HEK293T (cell line): ENCODE data around the gene MORN1.

Experiments used
- CTCF ChIA-PET: fragments of 350-600 bp; formaldehyde crosslinking; extraction: SDS; loops from one replicate; lab custom pipeline; 2021; ENCODE audit warnings: antibody characterized with exemption, inconsistent platforms; lab: Yijun Ruan, JAX
- POLR2A ChIA-PET: fragments of 350-600 bp; formaldehyde crosslinking; extraction: SDS; loops from one replicate; lab custom pipeline; 2020; ENCODE audit warnings: antibody characterized with exemption, inconsistent platforms; lab: Yijun Ruan, JAX
- DNase-seq: peaks from one replicate; pipeline ENCODE4 v3.0.0; 2012; ENCODE audit warnings: mixed read lengths; ENCODE audit errors: extremely low spot score
- ARNT ChIP-seq: fragments of 450-650 bp; IDR thresholded peaks from 2 replicates; pipeline ENCODE4 v1.6.1; 2017; ENCODE audit warnings: mild to moderate bottlenecking
- BHLHE40 ChIP-seq: fragments of 450-650 bp; IDR thresholded peaks from 2 replicates; pipeline ENCODE4 v1.6.1; 2016; ENCODE audit warnings: mild to moderate bottlenecking, moderate library complexity, borderline replicate concordance
- CTBP1 ChIP-seq: fragments of 450-650 bp; IDR thresholded peaks from 2 replicates; pipeline ENCODE4 v1.6.1; 2016; ENCODE audit warnings: borderline replicate concordance
- ELF4 ChIP-seq: fragments of 450-650 bp; IDR thresholded peaks from 2 replicates; pipeline ENCODE4 v1.6.1; 2017; ENCODE audit warnings: antibody characterized with exemption
- FOXA1 ChIP-seq: fragments of 450-650 bp; IDR thresholded peaks from 2 replicates; pipeline ENCODE4 v1.6.1; 2016; ENCODE audit warnings: mild to moderate bottlenecking
- FOXK2 ChIP-seq: fragments of 450-650 bp; IDR thresholded peaks from 2 replicates; pipeline ENCODE4 v1.6.1; 2016; ENCODE audit warnings: mild to moderate bottlenecking
- FOXM1 ChIP-seq: fragments of 450-650 bp; IDR thresholded peaks from 2 replicates; pipeline ENCODE4 v1.6.1; 2017; ENCODE audit warnings: mild to moderate bottlenecking, borderline replicate concordance
- HDGF ChIP-seq: fragments of 450-650 bp; IDR thresholded peaks from 2 replicates; pipeline ENCODE4 v1.6.1; 2017; ENCODE audit warnings: antibody characterized with exemption, borderline replicate concordance
- L3MBTL2 ChIP-seq: fragments of 450-650 bp; conservative IDR thresholded peaks from 2 replicates; pipeline ENCODE4 v1.6.1; 2016; ENCODE audit warnings: mild to moderate bottlenecking
- LEF1 ChIP-seq: fragments of 450-650 bp; IDR thresholded peaks from 2 replicates; pipeline ENCODE4 v1.6.1; 2017; ENCODE audit warnings: mild to moderate bottlenecking, borderline replicate concordance
- NFRKB ChIP-seq: fragments of 450-650 bp; IDR thresholded peaks from 2 replicates; pipeline ENCODE4 v1.6.1; 2016; ENCODE audit warnings: mild to moderate bottlenecking, moderate library complexity
- SP1 ChIP-seq: fragments of 450-650 bp; IDR thresholded peaks from 2 replicates; pipeline ENCODE4 v1.6.1; 2017
- SUZ12 ChIP-seq: fragments of 450-650 bp; IDR thresholded peaks from 2 replicates; pipeline ENCODE4 v1.6.1; 2016; ENCODE audit warnings: mild to moderate bottlenecking
- TARDBP ChIP-seq: fragments of 450-650 bp; IDR thresholded peaks from 2 replicates; pipeline ENCODE4 v1.6.1; 2016
- ZNF384 ChIP-seq: fragments of 450-650 bp; IDR thresholded peaks from 2 replicates; pipeline ENCODE4 v1.6.1; 2016
- TF ChIP-seq, protein P1 (sequence below): fragments of 450-650 bp; IDR thresholded peaks from 2 replicates; pipeline ENCODE4 v1.6.1; 2016

The MORN1 gene

GRCh38 chr1:2344744-2345296 lies 46.5 kb downstream of the MORN1 start:
- POLR2A ChIA-PET, result no interaction called here
- no peak for DNase-seq
- CTCF ChIA-PET, result no interaction called here
- no peak for TF ChIP-seq CTBP1
- TF ChIP-seq SUZ12, result no peak
- TF ChIP-seq, protein P1, sequence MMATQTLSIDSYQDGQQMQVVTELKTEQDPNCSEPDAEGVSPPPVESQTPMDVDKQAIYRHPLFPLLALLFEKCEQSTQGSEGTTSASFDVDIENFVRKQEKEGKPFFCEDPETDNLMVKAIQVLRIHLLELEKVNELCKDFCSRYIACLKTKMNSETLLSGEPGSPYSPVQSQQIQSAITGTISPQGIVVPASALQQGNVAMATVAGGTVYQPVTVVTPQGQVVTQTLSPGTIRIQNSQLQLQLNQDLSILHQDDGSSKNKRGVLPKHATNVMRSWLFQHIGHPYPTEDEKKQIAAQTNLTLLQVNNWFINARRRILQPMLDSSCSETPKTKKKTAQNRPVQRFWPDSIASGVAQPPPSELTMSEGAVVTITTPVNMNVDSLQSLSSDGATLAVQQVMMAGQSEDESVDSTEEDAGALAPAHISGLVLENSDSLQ, result no peak
- no peak for TF ChIP-seq FOXK2
- TF ChIP-seq LEF1, result no peak
- no peak for TF ChIP-seq FOXA1

DNA sequence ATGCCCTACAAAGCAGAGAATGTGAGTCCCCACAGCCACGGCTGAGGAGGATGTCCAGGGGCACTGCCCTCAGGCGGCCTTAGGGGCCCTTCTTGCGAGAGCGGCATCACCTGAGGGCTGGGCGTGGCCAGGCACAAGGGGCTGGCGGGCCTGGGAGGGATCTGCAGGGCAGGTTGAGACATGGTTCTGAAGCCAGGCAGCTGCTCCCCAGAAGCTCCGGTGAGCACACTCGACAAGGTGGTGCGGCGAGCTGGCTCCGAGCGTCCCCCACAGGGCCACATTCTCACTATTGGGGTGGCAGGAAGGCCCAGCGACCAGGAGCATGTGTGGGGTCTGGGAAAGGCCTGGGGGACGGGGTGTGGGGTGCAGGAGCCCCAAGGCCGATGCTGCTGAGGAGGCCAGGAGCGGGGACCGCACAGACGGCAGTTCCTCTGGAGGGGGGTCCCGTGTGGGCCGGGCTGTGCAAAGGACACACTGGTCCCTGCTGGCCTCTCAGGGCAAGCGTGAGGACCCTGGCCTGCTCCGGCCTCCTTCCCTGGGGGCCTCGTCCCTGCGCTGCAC lies 47.2 kb downstream of the MORN1 start:
- ChIA-PET POLR2A (no interaction called here), CTCF (no interaction called here)
- DNase-seq, result no peak
- TF ChIP-seq FOXK2 (no peak), ELF4 (no peak), FOXM1 (no peak), SUZ12 (no peak), CTBP1 (no peak), LEF1 (no peak), ARNT (no peak), L3MBTL2 (no peak), SP1 (no peak), BHLHE40 (no peak), ZNF384 (no peak), NFRKB (no peak), TARDBP (no peak), FOXA1 (no peak)
- TF ChIP-seq, protein P1, result no peak

GRCh38 chr1:2343023-2343935 lies 48.1 kb downstream of the MORN1 start:
- TF ChIP-seq HDGF (no peak), FOXM1 (no peak), TARDBP (no peak), ARNT (no peak), FOXK2 (no peak), ZNF384 (no peak), ELF4 (no peak), L3MBTL2 (no peak), BHLHE40 (no peak), NFRKB (no peak), CTBP1 (no peak)
- TF ChIP-seq, protein P1, result no peak
- CTCF ChIA-PET, result no interaction called here
- POLR2A ChIA-PET, result no interaction called here
- DNase-seq, result no peak

DNA sequence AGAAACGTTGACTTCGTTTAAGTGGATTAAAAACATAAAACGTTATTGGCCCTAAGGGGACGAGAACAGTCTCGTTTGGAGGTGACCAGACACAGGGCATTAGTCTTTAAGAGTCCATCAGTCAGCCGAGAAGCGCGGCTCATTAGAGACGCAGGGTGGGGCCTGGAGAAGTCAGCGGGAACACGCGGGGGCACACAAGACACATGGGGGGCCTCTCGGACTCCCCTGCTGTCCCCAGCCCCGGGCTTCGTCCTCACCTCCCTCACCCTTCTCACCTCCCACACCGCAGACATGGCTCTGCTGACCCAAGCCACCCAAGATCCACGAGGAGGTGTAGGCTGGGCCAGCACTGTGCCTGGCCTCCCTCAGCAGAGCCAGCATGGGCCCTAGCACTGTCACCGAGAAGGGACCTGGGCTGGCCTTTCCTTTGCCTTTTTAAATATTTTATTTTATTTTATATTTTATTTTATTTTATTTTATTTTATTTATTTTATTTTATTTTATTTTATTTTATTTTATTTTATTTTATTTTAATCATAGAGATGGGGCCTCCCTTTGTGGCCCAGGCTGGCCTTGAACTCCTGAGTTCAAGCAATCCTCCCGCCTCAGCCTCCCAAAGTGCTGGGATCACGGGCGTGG lies 48.9 kb downstream of the MORN1 start:
- POLR2A ChIA-PET, result no interaction called here
- TF ChIP-seq SP1 (no peak), NFRKB (no peak), SUZ12 (no peak), FOXA1 (no peak)
- DNase-seq, result no peak
- CTCF ChIA-PET, result no interaction called here

DNA sequence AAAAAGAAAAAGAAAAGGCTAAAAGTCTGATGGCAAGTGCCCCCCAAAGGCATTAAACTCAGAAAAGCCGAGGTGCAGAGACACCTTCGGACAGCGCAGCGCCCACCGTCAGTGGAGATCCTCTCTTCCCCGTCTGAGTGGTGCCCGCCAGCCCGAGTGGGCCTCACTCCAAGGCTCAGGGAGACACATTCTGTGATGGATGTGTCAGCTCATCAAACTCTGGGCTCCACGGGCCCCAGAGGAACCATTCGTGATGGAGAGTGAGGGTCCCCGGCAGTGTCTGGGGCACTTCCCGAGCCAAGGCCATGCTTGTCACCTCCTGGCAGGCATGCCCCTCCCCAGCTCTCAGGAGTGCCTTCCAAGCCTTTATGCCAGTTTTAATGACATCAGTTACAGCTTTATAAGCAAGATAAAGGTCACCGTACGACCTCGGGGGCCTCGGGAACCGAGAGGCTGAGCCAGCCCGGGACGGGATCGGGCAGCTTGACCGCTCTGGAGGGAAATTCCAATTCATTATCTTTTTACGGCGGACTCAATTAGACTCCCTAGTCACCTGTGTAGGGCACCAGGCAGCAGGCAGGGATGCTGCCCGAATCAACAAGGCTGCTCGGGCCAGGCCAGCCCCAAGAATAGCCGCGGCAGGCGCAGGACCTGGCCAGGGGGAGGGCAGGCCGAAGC lies 49.5 kb downstream of the MORN1 start:
- no peak for DNase-seq
- CTCF ChIA-PET, result no interaction called here
- POLR2A ChIA-PET, result no interaction called here
- TF ChIP-seq FOXK2, result no peak

DNA sequence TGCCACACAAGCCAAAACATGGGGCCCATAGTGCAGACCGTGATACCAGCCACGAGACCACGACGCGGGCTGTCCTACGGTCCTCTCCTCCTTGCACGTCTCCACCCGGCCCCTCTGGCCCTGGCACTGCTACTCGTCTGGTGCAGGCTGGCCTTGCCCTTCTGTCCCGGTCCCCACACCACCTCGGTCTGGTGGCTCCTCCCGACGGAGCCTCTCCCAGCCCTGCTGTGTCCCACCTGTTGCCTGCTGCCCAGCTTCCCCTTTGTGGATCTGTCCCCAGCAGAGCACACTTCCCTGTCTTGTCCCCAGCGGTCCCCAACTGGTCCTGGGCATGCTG lies 50.5 kb downstream of the MORN1 start:
- POLR2A ChIA-PET, result no interaction called here
- TF ChIP-seq TARDBP, result no peak
- TF ChIP-seq ARNT, result no peak
- TF ChIP-seq FOXA1, result no peak
- no peak for TF ChIP-seq LEF1
- TF ChIP-seq NFRKB, result no peak
- TF ChIP-seq, protein P1, result no peak
- no peak for TF ChIP-seq FOXK2
- no peak for TF ChIP-seq ZNF384
- TF ChIP-seq SP1, result no peak
- TF ChIP-seq SUZ12, result no peak
- TF ChIP-seq ELF4, result no peak
- TF ChIP-seq L3MBTL2, result no peak
- no peak for TF ChIP-seq CTBP1
- TF ChIP-seq BHLHE40, result no peak
- TF ChIP-seq FOXM1, result no peak
- no peak for TF ChIP-seq HDGF
- CTCF ChIA-PET, result no interaction called here
- no peak for DNase-seq
